Measurements from ENCODE around the gene SLC25A27.

GRCh38 chr6:46720401-46720800 is 67.6 kb downstream of the SLC25A27 start:
- TF ChIP-seq POLR2A (IDR thresholded peaks at IDR 0.05; ENCODE audit: borderline replicate concordance, extremely low read depth, insufficient read depth, insufficient read length) (no peak), CTCF (IDR thresholded peaks at IDR 0.05 in 2 of 3, conservative IDR thresholded peaks at IDR 0.05 in 1 of 3; ENCODE audit: borderline replicate concordance in 1 of 3, insufficient read depth in 1 of 3, low read depth in 2 of 3, low read length in 2 of 3) (no peak), EZH2phosphoT487 (IDR thresholded peaks at IDR 0.05; ENCODE audit: borderline replicate concordance) (no peak), EGR1 (IDR thresholded peaks at IDR 0.05; ENCODE audit: low read depth) (no peak), POLR2AphosphoS5 (IDR thresholded peaks at IDR 0.05; ENCODE audit: low read depth, low read length) (no peak)

All from HCT116 (cell line).